K562 (cell line): Measurements from ENCODE around the gene KCNAB1. TPM values are rescaled to one million over a fixed set of nuclear protein-coding genes. Genes with fewer than 3 reads are reported as not detected.

Experiments
- ATAC-seq: fragments of 200-7000 bp; cut with Tn5 transposase; 3 replicates; pipeline ENCODE4 v1.9.1; 2020; ENCODE audit warnings: moderate library complexity
- BruUV-seq: library from RNA; stranded (reverse); fragments of 400-500 nt; replicated peaks from 2 replicates; lab custom pipeline; 2021; lab: Mats Ljungman, UMichigan
- CTCF ChIA-PET: fragments of 300-600 bp; formaldehyde crosslinking; extraction: SDS; loops from one replicate; lab custom pipeline; 2021; ENCODE audit warnings: low intra/inter-chr PET ratio; lab: Yijun Ruan, JAX
- POLR2A ChIA-PET: fragments of 300-600, 350-650 bp; sonication (Branson Sonifier 250); formaldehyde crosslinking; extraction: SDS; loops from one replicate; lab custom pipeline; 2021; ENCODE audit warnings: antibody characterized with exemption, inconsistent platforms; lab: Yijun Ruan, JAX
- DNase-seq, 4 experiments: peaks; one replicate each; pipeline versions ENCODE4 v3.0.0 to v3.0.0-alpha.2; 2011 to 2018; ENCODE audit warnings: low spot score in 3 of 4, mixed read lengths in 3 of 4; ENCODE audit errors: extremely low read depth in 1 of 4
- FAIRE-seq: peaks from 2 replicates; lab custom pipeline; 2011; peaks lifted over from hg19 to GRCh38; lab: Jason Lieb, UNC
- H2AFZ ChIP-seq: 2 replicates; pipeline ENCODE4 v1.6.0; 2011; ENCODE audit warnings: low read depth, low read length, control low read depth, inconsistent platforms
- H3K27ac ChIP-seq: fragments of 200-600 bp; 3 replicates; pipeline ENCODE4 v1.8.0; 2011; ENCODE audit warnings: low read depth, mild to moderate bottlenecking, control low read depth, inconsistent platforms, low read length, moderate library complexity, mixed read lengths; ENCODE audit errors: extremely low read depth
- H3K27me3 ChIP-seq, 2 experiments: fragments of 300-600 bp in 1 of 2; 2 replicates in 1 of 2; 3 replicates in 1 of 2; pipeline versions ENCODE4 v1.6.0 to v1.8.0; 2011; ENCODE audit warnings: inconsistent platforms in 2 of 2, low read length in 2 of 2, mild to moderate bottlenecking in 1 of 2, mixed read lengths in 1 of 2, moderate library complexity in 1 of 2; ENCODE audit not compliant: control insufficient read depth in 2 of 2, insufficient read depth in 2 of 2
- H3K36me3 ChIP-seq: fragments of 300-600 bp; 3 replicates; pipeline ENCODE4 v1.8.0; 2011; ENCODE audit warnings: mild to moderate bottlenecking, low read length, inconsistent platforms; ENCODE audit not compliant: control insufficient read depth, insufficient read depth
- H3K4me1 ChIP-seq, 2 experiments: fragments of 200-600 bp in 1 of 2; replicated peaks in 1 of 2; 2 replicates in 1 of 2; 3 replicates in 1 of 2; pipeline versions ENCODE4 v1.5.1 to v1.8.0; 2011; ENCODE audit warnings: inconsistent platforms in 2 of 2, low read length in 2 of 2, mild to moderate bottlenecking in 1 of 2, mixed read lengths in 1 of 2, moderate library complexity in 1 of 2; ENCODE audit not compliant: control insufficient read depth in 2 of 2, insufficient read depth in 2 of 2
- H3K4me2 ChIP-seq: 2 replicates; pipeline ENCODE4 v1.6.1; 2011; ENCODE audit warnings: low read length, control low read depth, inconsistent platforms, mixed read lengths; ENCODE audit not compliant: insufficient read depth
- H3K4me3 ChIP-seq: fragments of 200-600 bp; sonication (generic), shearing (Covaris generic); 2 replicates; pipeline ENCODE4 v1.5.1; 2016; ENCODE audit warnings: control low read depth, inconsistent platforms
- H3K79me2 ChIP-seq: fragments of 200-600 bp; 3 replicates; pipeline ENCODE4 v1.8.0; 2011; ENCODE audit warnings: low read length, inconsistent platforms; ENCODE audit not compliant: control insufficient read depth, insufficient read depth
- H3K9ac ChIP-seq, 2 experiments: 2 replicates each; pipeline versions ENCODE4 v1.6.0 to v1.6.1; 2011; ENCODE audit warnings: low read depth in 2 of 2, low read length in 2 of 2, control low read depth in 1 of 2, inconsistent platforms in 1 of 2, mild to moderate bottlenecking in 1 of 2, mixed read lengths in 1 of 2; ENCODE audit not compliant: insufficient read depth in 1 of 2
- H3K9me1 ChIP-seq: one replicate; pipeline ENCODE4 v1.6.0; 2011; ENCODE audit warnings: inconsistent platforms, mild to moderate bottlenecking, low read length, moderate library complexity; ENCODE audit not compliant: control insufficient read depth, insufficient read depth
- H3K9me3 ChIP-seq: replicated peaks from 2 replicates; pipeline ENCODE4 v1.5.1; 2011; ENCODE audit warnings: low read depth, low read length, inconsistent platforms; ENCODE audit not compliant: control insufficient read depth, insufficient read depth
- H4K20me1 ChIP-seq: replicated peaks from 2 replicates; pipeline ENCODE4 v1.6.1; 2011; ENCODE audit warnings: low read length, inconsistent platforms, mixed read lengths; ENCODE audit not compliant: control insufficient read depth, insufficient read depth
- CBX2 ChIP-seq: fragments of 200-600 bp; sonication (generic); IDR thresholded peaks from one replicate; pipeline ENCODE4 v1.6.1; 2012; ENCODE audit warnings: mild to moderate bottlenecking, low read length, inconsistent platforms; ENCODE audit not compliant: insufficient read depth, poor library complexity, severe bottlenecking
- ELF4 ChIP-seq: fragments of 450-650 bp; formaldehyde crosslinking; IDR thresholded peaks from 2 replicates; pipeline ENCODE4 v1.4.0; 2022; ENCODE audit warnings: missing genetic modification characterization
- JUND ChIP-seq, 2 experiments: IDR thresholded peaks; 2 replicates in 1 of 2; 3 replicates in 1 of 2; pipeline ENCODE4 v1.6.1; 2011; ENCODE audit warnings: borderline replicate concordance in 2 of 2, low read depth in 2 of 2, low read length in 2 of 2, improper control_type of control experiment in 1 of 2, missing biosample characterization in 1 of 2, missing genetic modification characterization in 1 of 2, missing genetic modification reagents in 1 of 2
- MECOM ChIP-seq: fragments of 250-450 bp; sonication (Bioruptor Pico); IDR thresholded peaks from 2 replicates; pipeline ENCODE4 v1.8.0; 2022; ENCODE audit warnings: inconsistent platforms
- PRPF4 ChIP-seq: fragments of 200-400 bp; formaldehyde crosslinking; IDR thresholded peaks from one replicate; pipeline ENCODE4 v1.6.1; 2017; ENCODE audit warnings: low read length, low read depth, mild to moderate bottlenecking; ENCODE audit not compliant: insufficient read depth, poor library complexity, severe bottlenecking
- RBFOX2 ChIP-seq: fragments of 200-400 bp; formaldehyde crosslinking; IDR thresholded peaks from 2 replicates; pipeline ENCODE4 v1.6.1; 2017; ENCODE audit warnings: low read depth, mild to moderate bottlenecking, low read length, moderate library complexity
- WGBS: fragments of 100-300 bp; shearing (Covaris generic); methylation state at CpG from one replicate; pipeline ENCODE4 v1.1.6; 2016; ENCODE audit warnings: low coverage, mixed read lengths; ENCODE audit not compliant: insufficient coverage; ENCODE audit errors: missing lambda C conversion rate; 5-methylcytosine and 5-hydroxymethylcytosine counted together
- in situ Hi-C: fragments of 300-500 bp; cut with MboI; formaldehyde crosslinking; loops from 4 replicates; pipeline ENCODE4 v1.15.0; 2018; ENCODE audit warnings: inconsistent platforms, mixed read lengths
- intact Hi-C: fragments of 100-400 bp; cut with micrococcal nuclease; formaldehyde crosslinking; loops from 2 replicates; pipeline ENCODE4 v1.14.2; 2022
- polyA plus RNA-seq, 8 experiments: library from polyadenylated mRNA; depleted of rRNA in 4 of 8; stranded (reverse) in 5 of 8; unstranded in 3 of 8; fragments of >200 nt; fragmentation: Nextera tagmentation in 2 of 8; fragmentation: Illumina TruSeq in 1 of 8; extraction: Ambion mirVana in 2 of 8; extraction: Trizol in 1 of 8; gene quantifications; 2 replicates each; pipeline versions ENCODE4 v1.2.1 to v1.2.3, GENCODE V29; 2011 to 2014; ENCODE audit warnings: inconsistent platforms in 1 of 8, missing spikeins in 1 of 8
- total RNA-seq, 7 experiments: library from RNA; depleted of rRNA in 6 of 7; stranded (reverse); fragments of >200 nt in 6 of 7; fragmentation: Illumina TruSeq in 2 of 7; extraction: Trizol in 2 of 7; gene quantifications; 2 replicates each; pipeline versions ENCODE4 v1.2.1 to v1.2.3, GENCODE V29; 2011 to 2021; ENCODE audit warnings: low replicate concordance in 1 of 7
- TF ChIP-seq, protein P1 (sequence below): fragments of 450-650 bp; formaldehyde crosslinking; IDR thresholded peaks from 2 replicates; pipeline ENCODE4 v1.4.0; 2020; ENCODE audit warnings: mild to moderate bottlenecking, mixed read lengths
- TF ChIP-seq, protein P2 (sequence below): sonication (generic); IDR thresholded peaks from 2 replicates; pipeline ENCODE4 v1.6.1; 2016
- TF ChIP-seq, protein P3 (sequence below): fragments of 450-650 bp; IDR thresholded peaks from 2 replicates; pipeline ENCODE4 v1.6.1; 2016; ENCODE audit warnings: borderline replicate concordance
- TF ChIP-seq, protein P4 (sequence below): IDR thresholded peaks from 2 replicates; pipeline ENCODE4 v1.6.1; 2016; ENCODE audit warnings: missing genetic modification characterization, missing compliant biosample characterization
- TF ChIP-seq, protein P5 (sequence below), 2 experiments: fragments of 450-650 bp in 1 of 2; sonication (generic) in 1 of 2; formaldehyde crosslinking in 1 of 2; IDR thresholded peaks in 1 of 2; conservative IDR thresholded peaks in 1 of 2; 2 replicates each; pipeline versions ENCODE4 v1.6.1 to v1.8.1; 2016 to 2023; ENCODE audit warnings: mild to moderate bottlenecking in 2 of 2, moderate library complexity in 2 of 2, inconsistent platforms in 1 of 2, missing genetic modification reagents in 1 of 2
- TF ChIP-seq, protein P6 (sequence below): fragments of 450-650 bp; formaldehyde crosslinking; IDR thresholded peaks from 2 replicates; pipeline ENCODE4 v1.4.0; 2020; ENCODE audit warnings: mild to moderate bottlenecking, moderate library complexity

The KCNAB1 gene
- total and polyA plus RNA-seq, 9 of the 15 experiments (the other 6 are each of a cell fraction or from before 2014, with no cell fraction given): 0.14 to 1.2 (median 0.51) TPM

DNA sequence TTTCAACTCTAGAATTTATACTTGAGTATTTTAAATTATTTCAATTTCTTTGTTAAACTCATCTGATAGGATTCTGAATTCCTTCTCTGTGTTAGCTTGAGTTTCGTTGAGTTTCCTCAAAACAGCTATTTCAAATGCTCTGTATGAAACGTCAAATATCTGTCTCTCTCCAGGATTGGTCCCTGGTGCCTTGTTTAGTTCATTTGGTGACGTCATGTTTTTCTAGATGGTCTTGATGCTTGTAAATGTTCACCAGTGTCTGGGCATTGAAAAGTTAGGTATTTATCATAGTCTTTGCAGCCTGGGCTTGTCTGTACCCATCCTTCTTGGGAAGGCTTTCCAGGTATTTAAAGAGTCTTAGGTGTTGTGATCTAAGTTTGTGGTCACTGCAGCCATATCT is 151.1 kb downstream of the KCNAB1 start:
- no TSS peak for BruUV-seq
- H4K20me1 ChIP-seq: no peaks in the 10 kb centered on the region
- no peaks in the 10 kb centered on the region for H3K79me2 ChIP-seq
- 0% methylated on average over 3 of the region's 3 CpGs for WGBS
- CTCF ChIA-PET: no interaction called here
- no peak overlapping the region for H2AFZ ChIP-seq
- no peak overlapping the region for H3K4me3 ChIP-seq
- no peaks in the 10 kb centered on the region for H3K9me3 ChIP-seq
- H3K4me1 ChIP-seq: no peaks in the 10 kb centered on the region
- no peaks in the 10 kb centered on the region for H3K36me3 ChIP-seq
- no peak for FAIRE-seq
- in situ Hi-C loops (no loop called here), intact Hi-C loops (no loop called here)
- H3K9me1 ChIP-seq: no peaks in the 10 kb centered on the region
- no peaks in the 10 kb centered on the region for H3K27me3 ChIP-seq
- no peak overlapping the region for H3K4me2 ChIP-seq
- ATAC-seq: no peak
- no peak overlapping the region for H3K9ac ChIP-seq
- no peak for DNase-seq
- POLR2A ChIA-PET: no interaction called here
- no peak overlapping the region for H3K27ac ChIP-seq
- TF ChIP-seq, protein P1, sequence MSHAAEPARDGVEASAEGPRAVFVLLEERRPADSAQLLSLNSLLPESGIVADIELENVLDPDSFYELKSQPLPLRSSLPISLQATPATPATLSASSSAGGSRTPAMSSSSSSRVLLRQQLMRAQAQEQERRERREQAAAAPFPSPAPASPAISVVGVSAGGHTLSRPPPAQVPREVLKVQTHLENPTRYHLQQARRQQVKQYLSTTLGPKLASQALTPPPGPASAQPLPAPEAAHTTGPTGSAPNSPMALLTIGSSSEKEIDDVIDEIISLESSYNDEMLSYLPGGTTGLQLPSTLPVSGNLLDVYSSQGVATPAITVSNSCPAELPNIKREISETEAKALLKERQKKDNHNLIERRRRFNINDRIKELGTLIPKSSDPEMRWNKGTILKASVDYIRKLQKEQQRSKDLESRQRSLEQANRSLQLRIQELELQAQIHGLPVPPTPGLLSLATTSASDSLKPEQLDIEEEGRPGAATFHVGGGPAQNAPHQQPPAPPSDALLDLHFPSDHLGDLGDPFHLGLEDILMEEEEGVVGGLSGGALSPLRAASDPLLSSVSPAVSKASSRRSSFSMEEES (CRISPR knock-in tag): no peak
- TF ChIP-seq MECOM (no peak), ELF4 (no peak), PRPF4 (no peak), RBFOX2 (no peak), CBX2 (no peak), JUND (IDR thresholded peaks at IDR 0.05; ENCODE audit: borderline replicate concordance, low read depth, low read length) (no peak), JUND (tag; IDR thresholded peaks at IDR 0.05; ENCODE audit: borderline replicate concordance, low read depth, low read length) (peak; percentile 12; the same call in 1 of the 3 replicates)
- TF ChIP-seq, protein P2, sequence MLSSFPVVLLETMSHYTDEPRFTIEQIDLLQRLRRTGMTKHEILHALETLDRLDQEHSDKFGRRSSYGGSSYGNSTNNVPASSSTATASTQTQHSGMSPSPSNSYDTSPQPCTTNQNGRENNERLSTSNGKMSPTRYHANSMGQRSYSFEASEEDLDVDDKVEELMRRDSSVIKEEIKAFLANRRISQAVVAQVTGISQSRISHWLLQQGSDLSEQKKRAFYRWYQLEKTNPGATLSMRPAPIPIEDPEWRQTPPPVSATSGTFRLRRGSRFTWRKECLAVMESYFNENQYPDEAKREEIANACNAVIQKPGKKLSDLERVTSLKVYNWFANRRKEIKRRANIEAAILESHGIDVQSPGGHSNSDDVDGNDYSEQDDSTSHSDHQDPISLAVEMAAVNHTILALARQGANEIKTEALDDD: no peak
- TF ChIP-seq, protein P3, sequence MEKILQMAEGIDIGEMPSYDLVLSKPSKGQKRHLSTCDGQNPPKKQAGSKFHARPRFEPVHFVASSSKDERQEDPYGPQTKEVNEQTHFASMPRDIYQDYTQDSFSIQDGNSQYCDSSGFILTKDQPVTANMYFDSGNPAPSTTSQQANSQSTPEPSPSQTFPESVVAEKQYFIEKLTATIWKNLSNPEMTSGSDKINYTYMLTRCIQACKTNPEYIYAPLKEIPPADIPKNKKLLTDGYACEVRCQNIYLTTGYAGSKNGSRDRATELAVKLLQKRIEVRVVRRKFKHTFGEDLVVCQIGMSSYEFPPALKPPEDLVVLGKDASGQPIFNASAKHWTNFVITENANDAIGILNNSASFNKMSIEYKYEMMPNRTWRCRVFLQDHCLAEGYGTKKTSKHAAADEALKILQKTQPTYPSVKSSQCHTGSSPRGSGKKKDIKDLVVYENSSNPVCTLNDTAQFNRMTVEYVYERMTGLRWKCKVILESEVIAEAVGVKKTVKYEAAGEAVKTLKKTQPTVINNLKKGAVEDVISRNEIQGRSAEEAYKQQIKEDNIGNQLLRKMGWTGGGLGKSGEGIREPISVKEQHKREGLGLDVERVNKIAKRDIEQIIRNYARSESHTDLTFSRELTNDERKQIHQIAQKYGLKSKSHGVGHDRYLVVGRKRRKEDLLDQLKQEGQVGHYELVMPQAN: no peak
- TF ChIP-seq, protein P4, sequence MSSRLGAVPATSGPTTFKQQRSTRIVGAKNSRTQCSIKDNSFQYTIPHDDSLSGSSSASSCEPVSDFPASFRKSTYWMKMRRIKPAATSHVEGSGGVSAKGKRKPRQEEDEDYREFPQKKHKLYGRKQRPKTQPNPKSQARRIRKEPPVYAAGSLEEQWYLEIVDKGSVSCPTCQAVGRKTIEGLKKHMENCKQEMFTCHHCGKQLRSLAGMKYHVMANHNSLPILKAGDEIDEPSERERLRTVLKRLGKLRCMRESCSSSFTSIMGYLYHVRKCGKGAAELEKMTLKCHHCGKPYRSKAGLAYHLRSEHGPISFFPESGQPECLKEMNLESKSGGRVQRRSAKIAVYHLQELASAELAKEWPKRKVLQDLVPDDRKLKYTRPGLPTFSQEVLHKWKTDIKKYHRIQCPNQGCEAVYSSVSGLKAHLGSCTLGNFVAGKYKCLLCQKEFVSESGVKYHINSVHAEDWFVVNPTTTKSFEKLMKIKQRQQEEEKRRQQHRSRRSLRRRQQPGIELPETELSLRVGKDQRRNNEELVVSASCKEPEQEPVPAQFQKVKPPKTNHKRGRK (tag): no peak
- TF ChIP-seq, protein P5, sequence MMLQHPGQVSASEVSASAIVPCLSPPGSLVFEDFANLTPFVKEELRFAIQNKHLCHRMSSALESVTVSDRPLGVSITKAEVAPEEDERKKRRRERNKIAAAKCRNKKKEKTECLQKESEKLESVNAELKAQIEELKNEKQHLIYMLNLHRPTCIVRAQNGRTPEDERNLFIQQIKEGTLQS (IDR thresholded peaks at IDR 0.05): peak; percentile 70; the same call in 1 of the 2 replicates
- TF ChIP-seq, protein P5 (CRISPR knock-in tag; conservative IDR thresholded peaks at IDR 0.05): no peak
- TF ChIP-seq, protein P6, sequence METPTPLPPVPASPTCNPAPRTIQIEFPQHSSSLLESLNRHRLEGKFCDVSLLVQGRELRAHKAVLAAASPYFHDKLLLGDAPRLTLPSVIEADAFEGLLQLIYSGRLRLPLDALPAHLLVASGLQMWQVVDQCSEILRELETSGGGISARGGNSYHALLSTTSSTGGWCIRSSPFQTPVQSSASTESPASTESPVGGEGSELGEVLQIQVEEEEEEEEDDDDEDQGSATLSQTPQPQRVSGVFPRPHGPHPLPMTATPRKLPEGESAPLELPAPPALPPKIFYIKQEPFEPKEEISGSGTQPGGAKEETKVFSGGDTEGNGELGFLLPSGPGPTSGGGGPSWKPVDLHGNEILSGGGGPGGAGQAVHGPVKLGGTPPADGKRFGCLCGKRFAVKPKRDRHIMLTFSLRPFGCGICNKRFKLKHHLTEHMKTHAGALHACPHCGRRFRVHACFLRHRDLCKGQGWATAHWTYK (CRISPR knock-in tag): no peak
